NAMALWA (cell line): ENCODE results near the gene TXN2.
A peak's percentile ranks its signal among the peaks of the same experiment; 100 is the strongest.

Source experiments
- DNase-seq: peaks from one replicate; pipeline ENCODE4 v3.0.0-alpha.2; 2015; ENCODE audit warnings: low spot score

Gene TXN2

GRCh38 chr22:36486619-36487384 lies 5.4 kb upstream of the TXN2 start:
- DNase-seq = peak; percentile 75

GRCh38 chr22:36480941-36481392 lies 473 bp downstream of the TXN2 start:
- DNase-seq = no peak

- DNase-seq = no peak
Observed at GRCh38 chr22:36478966-36479365, 2.5 kb downstream of the TXN2 start.

- DNase-seq = no peak
Observed at GRCh38 chr22:36475341-36475740, 6.1 kb downstream of the TXN2 start.

GRCh38 chr22:36472689-36473088 lies 8.8 kb downstream of the TXN2 start:
- DNase-seq = no peak

GRCh38 chr22:36471341-36471821 lies 10.1 kb downstream of the TXN2 start:
- DNase-seq = no peak

- no peak for DNase-seq
Observed at GRCh38 chr22:36470994-36471331, 10.5 kb downstream of the TXN2 start.

GRCh38 chr22:36470162-36470993 lies 11.1 kb downstream of the TXN2 start:
- DNase-seq = peak; percentile 89

GRCh38 chr22:36469094-36469710 lies 12.2 kb downstream of the TXN2 start:
- DNase-seq = no peak

GRCh38 chr22:36467946-36468345 lies 13.5 kb downstream of the TXN2 start:
- no peak for DNase-seq

GRCh38 chr22:36467042-36467810 lies 14.2 kb downstream of the TXN2 start:
- no peak for DNase-seq

- no peak for DNase-seq
Observed at GRCh38 chr22:36466258-36466657, 15.2 kb downstream of the TXN2 start.

- DNase-seq = no peak
Observed at GRCh38 chr22:36465232-36466021, 16.0 kb downstream of the TXN2 start.

GRCh38 chr22:36464715-36465231 lies 16.7 kb downstream of the TXN2 start:
- DNase-seq = no peak

GRCh38 chr22:36463783-36464184 lies 17.7 kb downstream of the TXN2 start:
- DNase-seq = no peak

GRCh38 chr22:36461665-36462649 lies 19.5 kb downstream of the TXN2 start:
- DNase-seq = no peak

GRCh38 chr22:36460202-36460601 lies 21.2 kb downstream of the TXN2 start:
- DNase-seq = no peak

GRCh38 chr22:36457688-36458450 lies 23.6 kb downstream of the TXN2 start:
- no peak for DNase-seq

GRCh38 chr22:36456464-36456845 lies 25.0 kb downstream of the TXN2 start:
- no peak for DNase-seq
